Peyer's patch (tissue), 4 donors: ENCODE data around the gene SLC25A29.
"Not testable (repeated sequence)": the region's sequence is repeated elsewhere in the genome, so short reads cannot be mapped to it uniquely, and the experiment has no call there.

ENCODE experiments used
- CTCF ChIP-seq, 6 experiments: fragments of 450-650 bp in 4 of 6; fragments of 200-600 bp in 2 of 6; sonication (generic) in 1 of 6; IDR thresholded peaks; one replicate each; pipeline ENCODE4 v1.5.1; 2017 to 2019; ENCODE audit warnings: antibody characterized with exemption in 6 of 6, mild to moderate bottlenecking in 3 of 6, moderate library complexity in 1 of 6
- POLR2A ChIP-seq, 2 donors: fragments of 450-650 bp; IDR thresholded peaks; one replicate each; pipeline ENCODE4 v1.5.1; 2017; ENCODE audit warnings: antibody characterized with exemption in 2 of 2, mild to moderate bottlenecking in 2 of 2, moderate library complexity in 2 of 2

GRCh38 chr14:100283436-100283835 lies 22.8 kb downstream of the SLC25A29 start:
- not testable (repeated sequence) for TF ChIP-seq POLR2A, CTCF (IDR thresholded peaks at IDR 0.05)
